Hypothalamus (tissue), 51 donors: Measurements from ENCODE around the gene SELENOF.

Experiments
- DNase-seq, 51 donors: peaks; one replicate each; lab custom pipeline; 2025; lab: John Stamatoyannopoulos, UW

Gene SELENOF

DNA sequence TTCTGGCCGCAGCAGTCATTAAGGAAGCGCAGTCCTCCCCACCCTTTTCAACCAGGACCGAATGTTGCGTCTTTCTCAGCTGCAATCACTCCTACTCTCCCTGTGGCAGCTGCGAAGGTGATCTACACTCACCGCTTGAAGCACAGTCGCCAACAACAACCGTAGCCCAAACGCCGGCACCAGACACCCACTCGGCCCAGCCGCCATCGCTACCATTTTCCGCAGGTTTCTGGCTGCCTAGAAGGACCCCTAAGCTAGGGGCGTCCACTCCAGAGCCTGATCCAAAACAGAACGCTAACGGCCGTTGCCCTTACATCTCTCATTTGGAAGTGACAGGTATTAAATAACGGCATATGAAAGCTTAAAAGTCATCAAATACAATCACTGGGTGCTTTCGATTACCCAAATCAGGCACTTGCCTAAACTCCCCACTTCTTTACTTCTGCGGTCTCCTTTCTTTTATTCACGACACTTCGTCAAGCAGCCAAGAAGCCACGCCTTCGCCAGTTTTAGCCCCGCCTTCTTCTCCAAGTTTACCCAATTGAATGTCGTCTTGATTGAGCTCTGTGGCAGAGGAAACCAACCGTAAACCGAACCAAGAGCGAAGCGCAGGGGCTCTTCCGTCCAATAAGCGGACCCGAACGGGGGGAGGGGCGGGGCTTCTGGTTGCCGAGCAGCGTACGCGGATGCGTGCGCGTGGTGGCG is at the start of gene SELENOF:
TSS of gene SELENOF (minus strand) at position 231 of the 705 bp plus-strand sequence. CDS start at position 216, 15 bp downstream.
- peak; percentile 40 to 99 (median 95) for DNase-seq

DNA sequence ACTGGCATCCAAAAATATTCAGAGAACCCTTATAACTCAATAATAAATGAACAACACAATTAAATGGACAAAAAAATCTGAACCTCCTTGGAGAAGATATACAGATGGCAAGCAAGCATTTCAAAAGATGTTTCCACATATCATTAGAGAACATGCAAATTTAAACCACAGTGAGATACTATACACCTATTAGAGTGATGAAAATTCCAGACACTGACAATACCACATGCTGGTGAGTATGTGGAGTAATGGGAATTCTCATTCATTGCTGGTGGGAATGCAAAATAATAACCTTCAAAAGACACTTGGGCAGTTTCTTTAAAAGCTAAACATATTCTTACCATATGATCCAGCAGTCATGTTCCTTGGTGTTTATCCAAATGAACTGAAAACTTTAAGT is 46.6 kb upstream of the SELENOF start:
- no peak for DNase-seq

- DNase-seq: no peak
These were observed 43.3 kb upstream of the SELENOF start for GRCh38 chr1:86957221-86957620.

GRCh38 chr1:86956221-86956620 is 42.3 kb upstream of the SELENOF start:
- DNase-seq: peak in 1 of 51 donors; percentile 6

DNA sequence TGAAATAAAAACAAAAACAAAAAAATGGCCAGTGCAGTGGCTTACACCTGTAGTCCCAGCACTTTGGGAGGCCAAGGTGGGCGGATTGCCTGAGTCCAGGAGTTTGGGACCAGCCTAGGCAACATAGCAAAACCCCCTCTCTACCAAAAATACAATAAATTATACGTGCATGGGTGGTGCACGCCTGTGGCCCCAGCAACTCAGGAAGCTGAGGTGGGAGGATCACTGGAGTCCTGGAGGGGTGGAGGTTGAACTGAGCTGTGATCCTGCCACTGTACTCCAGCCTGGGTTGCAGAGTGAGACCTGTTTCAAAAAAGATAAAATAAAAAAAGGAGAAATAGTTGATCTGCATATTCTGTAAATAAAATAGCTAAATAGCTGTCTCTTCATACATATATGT is 41.8 kb upstream of the SELENOF start:
- no peak for DNase-seq

DNA sequence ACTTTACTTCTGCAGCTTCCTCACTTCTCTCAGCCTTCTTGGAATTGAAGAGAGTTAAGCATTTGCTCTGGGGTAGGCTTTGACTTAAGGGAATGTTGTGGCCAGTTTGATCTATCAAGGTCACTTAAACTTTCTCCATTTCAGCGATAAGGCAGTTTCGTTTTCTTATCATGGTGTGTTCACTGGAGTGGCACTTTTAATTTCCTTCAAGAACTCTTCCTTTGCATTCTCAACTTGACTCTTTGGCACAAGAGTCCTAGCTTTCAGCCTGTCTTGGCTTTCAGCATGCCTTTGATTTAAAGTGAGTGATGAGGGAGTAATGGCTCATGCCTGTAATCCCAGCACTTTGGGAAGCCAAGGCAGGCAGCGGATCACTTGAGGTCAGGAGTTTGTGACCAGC is 39.2 kb upstream of the SELENOF start:
- DNase-seq: no peak

- DNase-seq: no peak
These were observed 37.5 kb upstream of the SELENOF start for GRCh38 chr1:86951430-86951829.

DNA sequence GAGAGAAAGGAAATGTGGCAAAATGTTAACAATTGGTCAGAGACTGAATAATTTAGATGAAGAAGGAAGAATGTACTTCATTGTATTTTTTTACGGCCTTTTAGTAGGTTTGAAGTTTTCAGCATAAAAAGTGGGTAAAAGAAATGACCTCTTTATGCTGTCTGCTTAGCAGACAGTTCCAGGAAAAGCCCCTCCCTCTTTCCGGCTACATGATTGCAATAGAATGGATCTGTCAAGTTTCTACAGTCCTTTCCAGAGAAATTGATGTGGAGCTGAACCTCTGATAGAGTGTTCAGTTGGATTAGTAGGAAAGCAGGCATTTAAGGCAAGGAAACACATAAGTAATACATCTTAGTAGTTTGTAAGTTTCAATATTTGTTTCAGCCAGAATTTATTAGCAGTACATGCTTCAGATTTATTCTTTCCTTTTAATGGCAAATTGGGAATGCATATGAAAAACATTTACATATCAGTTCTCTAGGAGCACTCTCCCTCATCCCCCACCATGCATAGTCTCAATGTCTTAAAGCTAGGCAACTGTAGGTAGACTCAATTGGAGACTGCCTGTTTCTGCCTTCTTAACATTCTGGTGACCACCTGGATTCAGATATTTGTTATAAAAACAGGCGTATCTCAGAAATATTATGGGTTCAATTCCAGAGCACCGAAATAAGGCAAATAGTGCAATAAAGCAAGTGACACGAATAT is 36.9 kb upstream of the SELENOF start:
- no peak for DNase-seq

DNA sequence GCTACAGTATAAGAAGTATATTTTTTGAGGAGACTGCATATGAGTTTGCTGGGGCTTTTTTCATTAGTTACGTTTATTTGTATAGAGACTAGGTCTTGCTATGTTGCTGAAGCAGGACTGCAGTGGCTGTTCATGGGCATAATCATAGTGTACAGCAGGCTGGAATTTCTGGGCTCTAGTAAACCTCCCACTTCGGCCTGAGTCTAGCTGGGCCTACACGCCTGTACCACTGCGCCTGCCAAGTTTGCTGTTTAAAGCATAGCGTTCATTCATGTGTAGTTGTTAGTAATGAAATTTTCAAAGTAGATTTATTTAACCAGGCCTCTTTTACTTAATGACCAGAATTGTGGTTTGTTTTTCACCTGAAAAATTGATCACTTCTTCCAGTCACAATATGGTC is 34.3 kb upstream of the SELENOF start:
- DNase-seq: no peak

DNA sequence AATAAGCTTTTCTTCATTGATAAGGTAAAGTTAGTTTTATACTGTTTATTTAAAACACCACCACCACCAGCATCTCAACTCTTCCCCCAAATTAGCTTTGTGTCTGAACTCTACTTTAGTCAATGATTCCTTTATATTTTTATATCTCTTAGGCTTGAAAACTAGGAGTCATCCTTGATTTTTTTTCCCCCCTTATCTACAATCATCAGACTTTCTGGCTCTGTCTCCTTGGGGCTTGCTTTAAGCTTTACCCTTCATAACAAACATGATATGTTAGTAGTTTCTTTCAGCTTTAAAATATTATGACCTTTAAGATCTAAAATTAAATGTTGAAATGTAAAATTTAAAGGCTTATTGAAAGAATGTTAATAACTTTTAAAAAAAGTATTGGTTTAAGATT is 28.8 kb upstream of the SELENOF start:
- DNase-seq: no peak

- no peak for DNase-seq
These were observed 28.1 kb upstream of the SELENOF start for GRCh38 chr1:86942042-86942441.

GRCh38 chr1:86940599-86940998 is 26.7 kb upstream of the SELENOF start:
- no peak for DNase-seq

DNA sequence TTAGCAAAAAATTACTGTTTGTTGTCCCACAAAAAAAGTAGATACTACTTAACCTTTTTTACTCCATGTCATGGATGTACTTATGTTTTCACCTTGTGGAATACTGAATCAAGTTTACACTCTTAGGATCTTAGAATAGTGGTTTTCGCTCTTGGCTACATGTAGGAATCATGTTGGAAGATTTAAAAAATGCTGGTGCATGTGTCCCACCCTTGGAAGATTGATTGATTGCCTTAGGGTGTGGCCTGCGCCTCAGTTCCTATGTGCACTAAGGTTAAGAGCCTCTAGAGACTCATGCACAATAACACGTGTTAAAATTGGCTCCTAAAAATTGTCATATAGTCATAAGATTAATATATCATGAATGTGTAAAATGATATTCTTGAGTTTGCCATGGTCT is 25.5 kb upstream of the SELENOF start:
- DNase-seq: no peak

- no peak for DNase-seq
These were observed 24.9 kb upstream of the SELENOF start for GRCh38 chr1:86938855-86939254.

DNA sequence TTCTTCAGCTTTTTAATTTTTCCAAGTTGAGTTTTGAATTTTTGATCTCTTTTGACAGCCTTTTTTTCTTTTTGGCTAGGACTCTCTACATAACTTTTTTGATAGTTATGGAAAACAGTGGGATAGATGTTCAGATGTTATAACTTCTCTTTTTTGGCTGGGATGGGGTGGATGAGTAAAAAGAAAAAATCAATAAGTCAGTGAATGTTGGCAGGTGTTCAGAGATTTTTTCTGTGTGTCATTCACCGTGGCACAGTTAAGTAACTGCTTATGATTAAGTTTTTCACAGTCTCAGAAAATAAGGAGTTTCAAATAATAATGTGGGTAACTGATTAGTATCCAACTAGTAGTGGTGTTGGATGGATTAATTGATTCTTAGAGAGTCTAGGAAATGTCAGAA is 24.5 kb upstream of the SELENOF start:
- no peak for DNase-seq

DNA sequence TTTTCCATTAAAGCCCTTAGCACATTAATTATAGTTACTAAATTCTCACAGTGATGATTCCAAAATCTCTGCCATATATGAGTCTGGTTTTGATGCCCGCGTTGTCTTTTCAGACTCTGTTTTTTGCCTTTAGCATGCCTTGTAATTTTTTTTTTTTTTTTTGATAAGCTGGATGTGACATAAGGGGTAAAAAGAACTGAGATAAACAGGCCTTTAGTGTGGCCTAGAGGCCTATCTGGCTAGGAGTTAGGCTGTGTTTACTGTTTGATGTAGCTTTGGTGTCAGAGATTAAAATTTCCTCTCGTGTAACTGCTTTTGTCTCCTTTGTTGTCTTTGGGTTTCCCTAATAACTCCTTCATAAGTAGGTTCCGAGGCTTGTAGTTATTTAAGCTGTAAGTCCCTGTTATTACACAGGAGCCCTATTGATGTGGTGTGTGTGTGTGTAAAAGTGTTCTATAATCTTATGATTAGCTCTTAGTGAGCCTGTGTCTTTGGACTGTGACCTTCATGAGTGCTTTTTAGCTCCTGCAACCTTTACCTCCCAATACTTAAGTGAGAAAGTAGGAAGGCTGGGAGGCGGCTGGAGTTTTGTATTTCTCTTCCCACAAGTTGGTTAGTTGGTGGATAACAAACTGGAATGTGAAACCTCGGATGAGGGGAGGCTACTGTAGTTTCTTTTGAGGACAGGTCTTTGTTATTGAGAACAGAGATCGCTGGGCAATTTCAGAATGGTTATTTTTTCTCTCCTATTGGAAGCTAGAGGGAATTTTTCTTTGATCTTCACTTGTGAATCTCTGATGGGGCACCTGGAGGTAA is 19.8 kb upstream of the SELENOF start:
- DNase-seq: no peak

- no peak for DNase-seq
These were observed 19.1 kb upstream of the SELENOF start for GRCh38 chr1:86933051-86933450.

DNA sequence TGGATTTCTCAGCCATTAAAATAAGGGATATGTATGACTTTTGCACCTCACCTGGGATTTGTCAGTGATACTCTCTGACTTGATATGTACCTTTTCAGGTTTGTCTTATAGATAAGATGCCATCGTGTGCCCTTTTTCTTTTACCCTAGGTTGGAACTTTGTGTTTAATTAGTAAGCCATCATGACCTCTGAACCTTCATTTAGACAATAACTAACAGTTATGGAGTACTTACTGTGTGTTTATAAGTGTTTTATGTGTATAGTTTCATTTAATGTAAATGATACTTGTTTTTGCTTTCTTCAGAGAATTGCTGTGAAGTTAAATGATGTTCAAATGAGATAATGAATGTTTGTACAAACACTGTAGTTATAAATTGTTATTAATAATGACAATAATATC is 14.9 kb upstream of the SELENOF start:
- no peak for DNase-seq

GRCh38 chr1:86926883-86927282 is 13.0 kb upstream of the SELENOF start:
- DNase-seq: no peak

DNA sequence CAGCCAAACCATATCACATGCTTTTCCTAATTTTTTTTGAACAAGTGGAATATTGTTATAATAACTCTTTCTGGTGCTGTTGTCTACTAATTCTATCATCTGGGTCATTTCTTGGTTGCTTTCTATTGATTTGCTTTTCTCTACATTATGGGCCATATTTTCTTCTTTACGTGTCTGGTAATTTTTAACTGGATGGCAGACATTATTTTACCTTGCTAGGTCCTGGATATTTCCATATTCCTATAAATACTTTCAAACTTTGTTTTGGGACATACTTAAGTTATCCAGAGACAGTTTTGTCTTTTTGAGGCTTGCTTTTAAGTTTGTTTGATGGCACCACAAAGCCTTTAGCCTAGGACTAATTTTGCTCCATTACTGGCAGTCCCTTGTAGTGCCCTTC is 11.8 kb upstream of the SELENOF start:
- no peak for DNase-seq

GRCh38 chr1:86924324-86924960 is 10.5 kb upstream of the SELENOF start:
- no peak for DNase-seq
